ENCODE data around the gene PHF23. TPM values are rescaled to one million over a fixed set of nuclear protein-coding genes. Genes with fewer than 3 reads are reported as not detected.
A peak's percentile ranks its signal among the peaks of the same experiment; 100 is the strongest.

Gene PHF23
- total RNA-seq, 1 experiment from 2014 or later, result 45.8 TPM

- TF ChIP-seq, protein P1, sequence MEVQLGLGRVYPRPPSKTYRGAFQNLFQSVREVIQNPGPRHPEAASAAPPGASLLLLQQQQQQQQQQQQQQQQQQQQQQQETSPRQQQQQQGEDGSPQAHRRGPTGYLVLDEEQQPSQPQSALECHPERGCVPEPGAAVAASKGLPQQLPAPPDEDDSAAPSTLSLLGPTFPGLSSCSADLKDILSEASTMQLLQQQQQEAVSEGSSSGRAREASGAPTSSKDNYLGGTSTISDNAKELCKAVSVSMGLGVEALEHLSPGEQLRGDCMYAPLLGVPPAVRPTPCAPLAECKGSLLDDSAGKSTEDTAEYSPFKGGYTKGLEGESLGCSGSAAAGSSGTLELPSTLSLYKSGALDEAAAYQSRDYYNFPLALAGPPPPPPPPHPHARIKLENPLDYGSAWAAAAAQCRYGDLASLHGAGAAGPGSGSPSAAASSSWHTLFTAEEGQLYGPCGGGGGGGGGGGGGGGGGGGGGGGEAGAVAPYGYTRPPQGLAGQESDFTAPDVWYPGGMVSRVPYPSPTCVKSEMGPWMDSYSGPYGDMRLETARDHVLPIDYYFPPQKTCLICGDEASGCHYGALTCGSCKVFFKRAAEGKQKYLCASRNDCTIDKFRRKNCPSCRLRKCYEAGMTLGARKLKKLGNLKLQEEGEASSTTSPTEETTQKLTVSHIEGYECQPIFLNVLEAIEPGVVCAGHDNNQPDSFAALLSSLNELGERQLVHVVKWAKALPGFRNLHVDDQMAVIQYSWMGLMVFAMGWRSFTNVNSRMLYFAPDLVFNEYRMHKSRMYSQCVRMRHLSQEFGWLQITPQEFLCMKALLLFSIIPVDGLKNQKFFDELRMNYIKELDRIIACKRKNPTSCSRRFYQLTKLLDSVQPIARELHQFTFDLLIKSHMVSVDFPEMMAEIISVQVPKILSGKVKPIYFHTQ (CRISPR knock-in tag; IDR thresholded peaks at IDR 0.05), result peak; percentile 73; the same call in 1 of the 2 replicates
- no peak for TF ChIP-seq RORB (CRISPR knock-in tag; IDR thresholded peaks at IDR 0.05)
- peak; percentile 79; the same call in 1 of the 2 replicates for TF ChIP-seq ZNF121 (CRISPR knock-in tag; IDR thresholded peaks at IDR 0.05)
These were observed 4.9 kb downstream of the PHF23 start, which contains the start of gene DVL2 (continued) for GRCh38 chr17:7234083-7234951.

DNA sequence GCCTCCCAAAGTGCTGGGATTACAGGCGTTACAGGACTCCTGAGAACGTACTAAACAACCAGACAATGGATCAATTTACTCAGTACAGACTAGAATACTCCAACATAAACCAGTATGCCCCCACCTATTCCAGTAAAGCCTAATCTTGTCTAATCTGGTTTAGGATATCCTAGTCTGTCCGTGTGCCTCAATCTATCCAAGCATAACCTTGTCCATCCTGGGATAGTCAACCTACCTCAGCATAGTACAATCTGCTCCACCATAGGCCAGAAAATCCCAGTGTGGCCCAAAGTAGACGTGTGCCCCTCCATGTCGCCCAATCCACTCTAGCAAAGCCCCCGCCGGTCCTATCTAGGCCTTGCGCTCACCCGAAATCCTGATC is 5.6 kb downstream of the PHF23 start:
- TF ChIP-seq CREM (CRISPR knock-in tag; IDR thresholded peaks at IDR 0.05), result no peak
- no peak for TF ChIP-seq FOXP4 (CRISPR knock-in tag; IDR thresholded peaks at IDR 0.05)
- no peak for TF ChIP-seq GRHL2 (CRISPR knock-in tag; IDR thresholded peaks at IDR 0.05; ENCODE audit: insufficient replicate concordance, severe bottlenecking)
- TF ChIP-seq, protein P2, sequence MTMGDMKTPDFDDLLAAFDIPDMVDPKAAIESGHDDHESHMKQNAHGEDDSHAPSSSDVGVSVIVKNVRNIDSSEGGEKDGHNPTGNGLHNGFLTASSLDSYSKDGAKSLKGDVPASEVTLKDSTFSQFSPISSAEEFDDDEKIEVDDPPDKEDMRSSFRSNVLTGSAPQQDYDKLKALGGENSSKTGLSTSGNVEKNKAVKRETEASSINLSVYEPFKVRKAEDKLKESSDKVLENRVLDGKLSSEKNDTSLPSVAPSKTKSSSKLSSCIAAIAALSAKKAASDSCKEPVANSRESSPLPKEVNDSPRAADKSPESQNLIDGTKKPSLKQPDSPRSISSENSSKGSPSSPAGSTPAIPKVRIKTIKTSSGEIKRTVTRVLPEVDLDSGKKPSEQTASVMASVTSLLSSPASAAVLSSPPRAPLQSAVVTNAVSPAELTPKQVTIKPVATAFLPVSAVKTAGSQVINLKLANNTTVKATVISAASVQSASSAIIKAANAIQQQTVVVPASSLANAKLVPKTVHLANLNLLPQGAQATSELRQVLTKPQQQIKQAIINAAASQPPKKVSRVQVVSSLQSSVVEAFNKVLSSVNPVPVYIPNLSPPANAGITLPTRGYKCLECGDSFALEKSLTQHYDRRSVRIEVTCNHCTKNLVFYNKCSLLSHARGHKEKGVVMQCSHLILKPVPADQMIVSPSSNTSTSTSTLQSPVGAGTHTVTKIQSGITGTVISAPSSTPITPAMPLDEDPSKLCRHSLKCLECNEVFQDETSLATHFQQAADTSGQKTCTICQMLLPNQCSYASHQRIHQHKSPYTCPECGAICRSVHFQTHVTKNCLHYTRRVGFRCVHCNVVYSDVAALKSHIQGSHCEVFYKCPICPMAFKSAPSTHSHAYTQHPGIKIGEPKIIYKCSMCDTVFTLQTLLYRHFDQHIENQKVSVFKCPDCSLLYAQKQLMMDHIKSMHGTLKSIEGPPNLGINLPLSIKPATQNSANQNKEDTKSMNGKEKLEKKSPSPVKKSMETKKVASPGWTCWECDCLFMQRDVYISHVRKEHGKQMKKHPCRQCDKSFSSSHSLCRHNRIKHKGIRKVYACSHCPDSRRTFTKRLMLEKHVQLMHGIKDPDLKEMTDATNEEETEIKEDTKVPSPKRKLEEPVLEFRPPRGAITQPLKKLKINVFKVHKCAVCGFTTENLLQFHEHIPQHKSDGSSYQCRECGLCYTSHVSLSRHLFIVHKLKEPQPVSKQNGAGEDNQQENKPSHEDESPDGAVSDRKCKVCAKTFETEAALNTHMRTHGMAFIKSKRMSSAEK (CRISPR knock-in tag; IDR thresholded peaks at IDR 0.05; ENCODE audit: borderline replicate concordance), result no peak
- ATAC-seq (peak; percentile 3), DNase-seq (ENCODE audit: low spot score) (no peak)
- peaks cover 43% of the 10 kb centered on the region for H3K36me3 Mint-ChIP-seq
- ChIA-PET POLR2A (interaction anchor here (0.6 to 1.2 kb wide), 3 partner anchors 9 to 14 kb away, joined by 4 to 5 read pairs (median 5); partner anchors contain the start of genes ACADVL and DLG4), CTCF (interaction anchor here (1.0 to 6.0 kb wide), 6 partner anchors 13 to 63 kb away, joined by 5 to 36 read pairs (median 6); partner anchors contain the start of genes ACADVL and DLG4)
- no peaks in the 10 kb centered on the region for H3K27me3 Mint-ChIP-seq (ENCODE audit: low read depth)
- H3K4me1 Mint-ChIP-seq, result peaks cover 29% of the 10 kb centered on the region
- peak overlapping the region; percentile 99 for H3K4me3 Mint-ChIP-seq
- peak overlapping the region; percentile 96 for H3K27ac Mint-ChIP-seq
- no peaks in the 10 kb centered on the region for H3K9me3 Mint-ChIP-seq

DNA sequence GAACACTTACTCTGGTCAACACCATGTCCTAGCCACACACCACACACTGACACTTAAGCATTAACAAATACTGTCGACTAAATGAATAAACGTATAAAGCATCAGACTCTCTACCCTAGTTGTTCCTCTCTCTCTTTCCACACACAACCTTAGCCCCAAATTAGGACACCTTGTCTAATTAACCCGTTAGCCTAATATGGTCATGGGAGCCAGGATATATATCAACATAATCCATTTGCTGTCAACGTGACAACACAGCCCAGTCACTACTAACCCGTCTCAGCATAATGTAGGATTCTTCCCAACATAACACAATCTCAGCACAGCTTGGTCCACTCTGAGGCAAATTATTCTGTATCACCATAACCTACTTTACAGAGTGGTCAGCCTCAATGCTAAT is 7.1 kb downstream of the PHF23 start:
- peak overlapping the region; percentile 20 for H3K4me3 Mint-ChIP-seq
- ChIA-PET POLR2A (no interaction called here), CTCF (interaction anchor here (0.7 kb wide), 1 partner anchor 18 kb away, joined by 11 read pairs; no protein-coding TSS in a partner anchor)
- TF ChIP-seq, protein P3, sequence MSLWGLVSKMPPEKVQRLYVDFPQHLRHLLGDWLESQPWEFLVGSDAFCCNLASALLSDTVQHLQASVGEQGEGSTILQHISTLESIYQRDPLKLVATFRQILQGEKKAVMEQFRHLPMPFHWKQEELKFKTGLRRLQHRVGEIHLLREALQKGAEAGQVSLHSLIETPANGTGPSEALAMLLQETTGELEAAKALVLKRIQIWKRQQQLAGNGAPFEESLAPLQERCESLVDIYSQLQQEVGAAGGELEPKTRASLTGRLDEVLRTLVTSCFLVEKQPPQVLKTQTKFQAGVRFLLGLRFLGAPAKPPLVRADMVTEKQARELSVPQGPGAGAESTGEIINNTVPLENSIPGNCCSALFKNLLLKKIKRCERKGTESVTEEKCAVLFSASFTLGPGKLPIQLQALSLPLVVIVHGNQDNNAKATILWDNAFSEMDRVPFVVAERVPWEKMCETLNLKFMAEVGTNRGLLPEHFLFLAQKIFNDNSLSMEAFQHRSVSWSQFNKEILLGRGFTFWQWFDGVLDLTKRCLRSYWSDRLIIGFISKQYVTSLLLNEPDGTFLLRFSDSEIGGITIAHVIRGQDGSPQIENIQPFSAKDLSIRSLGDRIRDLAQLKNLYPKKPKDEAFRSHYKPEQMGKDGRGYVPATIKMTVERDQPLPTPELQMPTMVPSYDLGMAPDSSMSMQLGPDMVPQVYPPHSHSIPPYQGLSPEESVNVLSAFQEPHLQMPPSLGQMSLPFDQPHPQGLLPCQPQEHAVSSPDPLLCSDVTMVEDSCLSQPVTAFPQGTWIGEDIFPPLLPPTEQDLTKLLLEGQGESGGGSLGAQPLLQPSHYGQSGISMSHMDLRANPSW (CRISPR knock-in tag; conservative IDR thresholded peaks at IDR 0.05; ENCODE audit: low read depth), result no peak
- DNase-seq (ENCODE audit: low spot score) (no peak), ATAC-seq (no peak)
- H3K27ac Mint-ChIP-seq, result no peak overlapping the region
- H3K4me1 Mint-ChIP-seq, result peaks cover 25% of the 10 kb centered on the region
- peaks cover 49% of the 10 kb centered on the region for H3K36me3 Mint-ChIP-seq
- no peaks in the 10 kb centered on the region for H3K9me3 Mint-ChIP-seq
- H3K27me3 Mint-ChIP-seq (ENCODE audit: low read depth), result no peaks in the 10 kb centered on the region
